Activated CD4-positive, CD25-positive, alpha-beta regulatory T cell treated with anti-CD3 and anti-CD28 coated beads, Interleukin-2, amount 50 U/mL, for 72 hours (primary cell): ENCODE data around the gene MAGI1.

ENCODE experiments used
- DNase-seq: peaks from one replicate; pipeline ENCODE4 v3.0.0; 2021

MAGI1 gene

DNA sequence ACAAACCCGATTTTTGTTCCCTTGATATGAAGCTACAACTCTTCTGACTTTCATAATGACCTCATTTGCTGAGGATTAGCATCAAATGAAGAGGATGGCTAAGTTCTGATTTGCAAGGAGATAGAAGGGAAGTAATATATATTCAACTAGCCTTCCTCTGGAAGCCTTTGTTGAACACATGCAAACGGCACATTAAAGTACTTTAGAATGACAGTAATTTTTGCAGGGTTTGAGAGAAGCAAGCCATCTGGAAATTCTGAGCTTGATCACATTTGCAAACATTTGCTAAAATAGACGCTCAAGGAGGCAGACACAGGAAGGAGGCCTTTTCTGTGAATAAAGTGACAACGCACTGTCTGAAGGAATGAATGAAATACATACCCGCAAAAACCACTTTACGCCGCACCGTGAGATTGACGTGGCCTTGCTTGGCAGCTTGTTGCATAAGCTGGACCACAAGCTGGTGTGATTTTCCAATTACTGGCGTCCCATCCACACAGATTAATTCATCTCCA, 657.2 kb downstream of the MAGI1 start:
- DNase-seq, result no peak

- DNase-seq, result no peak
Measured at GRCh38 chr3:65379223-65379622, 659.5 kb downstream of the MAGI1 start.

DNA sequence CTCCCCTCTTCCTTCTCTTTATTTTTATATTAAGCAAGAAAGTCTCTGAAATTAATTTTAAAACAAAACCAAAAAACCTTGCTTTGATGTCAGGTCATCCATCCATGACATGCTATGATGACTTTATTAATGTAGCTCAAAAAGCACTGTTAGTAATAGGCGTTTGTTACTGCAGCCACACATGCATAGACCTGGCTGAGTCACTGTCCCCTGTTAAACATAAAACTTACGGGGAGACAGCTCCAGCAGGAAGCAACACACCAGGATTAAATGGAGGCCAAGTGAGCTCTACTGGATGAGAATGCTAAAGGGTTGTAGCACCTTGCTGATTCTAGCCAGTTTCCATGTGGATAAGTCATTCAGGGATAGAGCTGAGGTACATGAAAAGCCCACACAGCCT, 661.1 kb downstream of the MAGI1 start:
- no peak for DNase-seq

GRCh38 chr3:65376426-65376825, 662.3 kb downstream of the MAGI1 start:
- no peak for DNase-seq

- no peak for DNase-seq
Measured at GRCh38 chr3:65371053-65371452, 667.7 kb downstream of the MAGI1 start.

DNA sequence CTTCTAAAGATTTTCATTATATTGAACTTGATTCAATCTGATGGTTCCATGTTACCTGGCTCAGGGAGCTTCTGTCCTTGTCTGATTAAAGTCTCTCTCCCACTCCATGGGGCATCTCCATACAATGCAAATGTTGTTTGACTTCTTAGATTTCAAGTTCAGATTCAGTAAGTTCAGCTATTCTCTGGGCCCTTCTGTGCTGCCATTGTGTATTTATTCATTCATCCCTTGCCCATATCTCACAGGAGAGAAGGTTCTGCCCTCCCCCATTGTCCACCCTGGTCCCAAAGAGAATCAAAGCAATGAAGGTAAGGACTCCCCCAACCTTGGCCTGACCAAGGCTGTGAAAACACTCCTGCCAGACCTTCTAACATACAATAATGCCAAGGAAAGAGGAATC, 669.9 kb downstream of the MAGI1 start:
- no peak for DNase-seq

DNA sequence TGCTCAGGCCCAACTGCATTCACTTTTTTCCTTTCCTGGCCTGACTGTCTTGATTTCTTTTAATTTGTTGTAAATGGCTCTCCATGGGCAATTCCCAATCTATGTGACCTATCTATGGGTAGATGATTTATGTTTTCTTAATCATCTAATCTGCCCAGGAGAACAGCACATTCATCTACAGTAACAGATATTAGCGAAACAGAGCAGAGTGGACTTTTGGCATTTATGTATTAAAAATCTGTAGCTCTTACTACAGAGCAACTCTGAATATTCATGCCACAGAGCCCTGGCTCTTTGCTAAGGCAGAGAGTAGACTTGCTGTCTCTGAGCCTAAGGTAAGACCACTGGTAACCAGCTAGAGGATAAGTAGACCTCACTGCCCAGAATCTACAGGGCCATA, 676.0 kb downstream of the MAGI1 start:
- no peak for DNase-seq

DNA sequence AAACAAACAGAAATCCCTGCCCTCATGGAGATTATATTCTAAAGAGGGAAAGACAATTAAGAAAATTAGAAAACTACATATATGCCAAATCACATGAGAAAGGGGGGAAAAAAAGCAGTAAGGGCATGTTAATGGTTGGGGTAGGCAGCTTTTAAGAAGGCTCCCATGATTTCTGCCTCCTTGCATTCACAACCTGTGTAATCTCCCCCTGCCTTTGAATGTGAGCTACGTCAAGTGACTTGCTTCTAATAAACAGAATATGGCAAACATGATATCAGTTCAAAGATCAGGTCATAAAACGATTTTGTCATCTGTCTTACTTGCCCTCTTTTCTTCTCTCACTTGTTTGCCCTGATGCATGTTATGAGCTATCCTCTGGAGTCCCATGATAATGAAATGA, 677.3 kb downstream of the MAGI1 start:
- DNase-seq, result no peak

GRCh38 chr3:65356331-65357248, 682.1 kb downstream of the MAGI1 start:
- DNase-seq, result no peak

GRCh38 chr3:65354880-65355279, 683.8 kb downstream of the MAGI1 start:
- DNase-seq, result no peak

- DNase-seq, result no peak
Measured at GRCh38 chr3:65352951-65353350, 685.8 kb downstream of the MAGI1 start.

- DNase-seq, result no peak
Measured at GRCh38 chr3:65351753-65352152, 687.0 kb downstream of the MAGI1 start.

DNA sequence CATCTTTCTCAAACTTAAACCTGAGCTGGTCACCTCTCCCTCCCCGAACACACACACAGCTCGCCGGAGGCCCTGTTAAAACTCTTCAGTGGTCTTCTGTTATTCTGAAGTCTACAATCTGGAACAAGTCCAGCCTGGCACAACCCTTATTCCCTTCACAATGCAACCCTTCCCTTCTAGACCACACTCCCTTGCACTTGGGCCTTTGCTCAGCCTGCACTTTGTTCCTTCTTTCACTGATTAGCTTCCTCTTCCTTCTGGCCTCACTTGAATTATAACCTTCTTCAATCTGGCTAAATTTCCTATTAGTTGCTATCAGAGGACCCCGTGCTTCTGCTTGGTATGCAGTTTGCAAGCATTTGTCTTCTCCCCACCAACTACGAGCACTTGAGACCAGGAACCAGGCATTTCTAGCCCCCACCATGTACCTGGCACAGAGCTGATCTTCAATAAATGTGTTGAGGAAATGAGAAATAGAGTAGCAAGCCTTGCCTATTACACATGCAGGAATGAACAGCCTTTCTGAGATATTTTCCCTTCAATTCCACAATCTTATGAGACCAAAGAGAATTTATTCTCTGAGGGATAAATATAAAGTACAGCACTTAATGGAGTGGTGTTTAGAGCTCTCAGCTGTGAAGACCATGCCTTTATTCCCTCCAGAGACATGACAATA, 687.8 kb downstream of the MAGI1 start:
- DNase-seq, result no peak

- DNase-seq, result no peak
Measured at GRCh38 chr3:65348398-65348995, 690.2 kb downstream of the MAGI1 start.

DNA sequence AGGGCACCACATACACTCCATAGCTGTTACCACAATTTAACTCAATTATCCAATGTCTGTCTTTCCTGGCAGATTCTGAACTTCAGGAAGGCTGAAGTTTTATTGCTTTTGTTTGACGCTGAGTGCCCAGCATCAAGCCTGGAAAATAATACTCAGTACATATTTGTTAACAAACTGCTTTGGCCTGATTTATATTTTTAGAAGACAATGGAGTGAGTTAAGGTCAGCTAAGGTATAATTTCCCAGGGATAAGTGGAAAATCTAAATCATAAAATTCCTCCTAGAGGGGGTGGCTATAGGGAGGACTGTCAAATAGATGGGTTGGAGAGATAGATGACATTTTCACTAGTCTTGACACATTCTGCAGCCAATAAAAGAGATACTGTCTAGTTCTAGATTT, 691.6 kb downstream of the MAGI1 start:
- no peak for DNase-seq

DNA sequence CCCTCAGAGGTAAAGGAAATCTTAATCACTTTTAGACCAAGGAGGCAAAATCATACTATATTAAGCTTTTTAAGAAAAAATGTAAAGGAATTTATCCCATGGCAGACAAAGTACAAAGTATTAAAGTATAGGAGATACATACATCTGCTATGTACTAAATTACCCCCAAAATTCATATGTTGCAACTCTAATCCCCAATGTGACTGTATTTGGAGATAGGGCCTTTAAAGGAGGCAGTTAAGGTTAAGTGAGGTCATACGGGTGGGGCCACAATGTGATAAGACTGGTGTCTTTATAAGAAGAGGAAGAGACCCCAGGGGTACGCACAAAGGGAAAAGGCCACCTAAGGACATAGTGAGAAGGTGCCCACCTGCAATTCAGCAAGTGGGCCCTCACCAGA, 693.9 kb downstream of the MAGI1 start:
- DNase-seq, result no peak

DNA sequence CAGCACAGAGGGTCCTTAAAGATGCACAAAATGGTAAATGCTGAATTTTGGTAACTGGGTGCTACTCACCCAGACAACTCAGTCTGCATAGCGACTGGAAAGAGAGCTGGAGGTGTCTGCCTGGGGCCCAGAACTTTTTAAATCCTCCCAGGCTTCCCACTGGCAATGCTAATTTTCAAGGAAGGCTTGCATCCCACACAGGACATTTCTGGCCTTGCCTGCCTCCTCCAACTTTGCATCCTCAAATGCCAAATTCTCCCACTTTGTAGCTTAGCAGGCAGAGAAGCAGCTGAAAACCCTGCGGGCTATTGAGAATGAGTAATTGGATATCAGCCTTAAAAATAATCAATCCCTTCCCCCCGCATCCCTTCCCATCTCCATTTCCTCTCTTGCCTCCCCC, 694.3 kb downstream of the MAGI1 start:
- DNase-seq, result no peak

DNA sequence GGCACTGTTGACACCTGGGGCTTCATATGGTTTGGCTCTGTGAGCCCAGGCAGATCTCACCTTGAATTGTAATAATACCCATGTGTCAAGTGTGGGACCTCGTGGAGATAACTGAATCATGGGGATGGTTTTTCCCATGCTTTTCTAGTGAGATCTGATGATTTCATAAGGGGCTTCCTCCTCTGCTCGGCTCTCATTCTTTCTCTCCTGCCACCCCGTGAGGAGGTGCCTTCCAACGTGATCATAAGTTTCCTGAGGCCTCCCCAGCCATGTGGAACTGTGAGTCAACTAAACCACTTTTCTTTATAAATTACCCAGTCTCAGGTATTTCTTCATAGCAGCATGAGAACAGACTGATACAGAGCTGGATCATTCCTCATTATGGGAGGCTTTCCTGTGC, 695.0 kb downstream of the MAGI1 start:
- DNase-seq, result no peak

DNA sequence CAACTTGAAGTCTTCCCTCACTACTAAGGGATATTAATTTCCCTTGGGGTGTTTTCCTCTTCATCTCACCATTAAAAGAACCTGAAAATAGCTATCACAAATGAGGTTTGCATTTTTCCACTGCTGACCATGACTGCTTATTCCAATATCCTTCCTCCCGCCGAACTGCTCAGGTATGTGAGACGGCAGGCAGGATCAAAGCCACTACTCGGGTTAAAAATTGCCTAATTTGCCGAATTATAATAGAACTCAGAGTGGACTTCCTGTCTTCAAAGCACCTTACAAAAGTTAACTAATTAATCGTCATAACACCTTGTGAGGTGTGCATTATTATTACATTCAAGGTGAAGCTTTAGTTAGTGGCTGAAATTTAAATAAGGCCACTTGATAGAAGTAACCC, 695.7 kb downstream of the MAGI1 start:
- DNase-seq, result no peak

DNA sequence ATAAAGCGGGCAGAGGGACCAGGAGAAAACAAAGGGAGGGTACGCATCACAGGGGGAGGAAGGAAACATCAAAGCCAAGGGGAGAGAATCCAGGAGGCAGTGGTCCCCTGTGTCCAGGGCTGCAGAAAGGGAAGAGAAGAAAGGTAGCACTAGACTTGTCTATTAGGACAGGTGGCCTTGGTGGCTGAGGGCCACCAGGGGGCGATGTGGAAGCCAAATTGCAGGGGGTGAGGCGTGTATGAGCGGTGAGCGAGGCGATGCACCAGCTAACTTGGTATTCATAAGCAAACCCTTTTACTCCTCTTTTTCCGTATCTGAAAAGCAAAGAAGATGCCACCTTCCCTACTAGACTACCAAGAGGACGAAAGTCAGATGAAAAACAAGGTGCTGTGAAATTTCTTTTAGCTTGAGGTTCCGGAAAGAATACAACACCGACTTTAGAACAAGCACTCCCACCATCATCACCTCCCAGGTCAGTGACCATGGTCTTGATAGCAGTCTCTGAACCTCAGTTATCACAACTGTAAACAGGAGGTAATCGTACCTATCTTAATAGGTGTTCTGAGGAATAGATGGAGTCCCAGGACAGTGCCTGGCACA, 696.5 kb downstream of the MAGI1 start:
- peak; percentile 32 for DNase-seq

GRCh38 chr3:65339192-65339740, 699.5 kb downstream of the MAGI1 start:
- DNase-seq, result no peak

- no peak for DNase-seq
Measured at GRCh38 chr3:65338571-65338970, 700.1 kb downstream of the MAGI1 start.

GRCh38 chr3:65335587-65335986, 703.1 kb downstream of the MAGI1 start:
- DNase-seq, result no peak
